ENCODE data around the gene DUOX1. TPM values are rescaled to one million over a fixed set of nuclear protein-coding genes. Genes with fewer than 3 reads are reported as not detected.

DUOX1 gene
- total RNA-seq, 1 donor from 2014 or later = not detected

DNA sequence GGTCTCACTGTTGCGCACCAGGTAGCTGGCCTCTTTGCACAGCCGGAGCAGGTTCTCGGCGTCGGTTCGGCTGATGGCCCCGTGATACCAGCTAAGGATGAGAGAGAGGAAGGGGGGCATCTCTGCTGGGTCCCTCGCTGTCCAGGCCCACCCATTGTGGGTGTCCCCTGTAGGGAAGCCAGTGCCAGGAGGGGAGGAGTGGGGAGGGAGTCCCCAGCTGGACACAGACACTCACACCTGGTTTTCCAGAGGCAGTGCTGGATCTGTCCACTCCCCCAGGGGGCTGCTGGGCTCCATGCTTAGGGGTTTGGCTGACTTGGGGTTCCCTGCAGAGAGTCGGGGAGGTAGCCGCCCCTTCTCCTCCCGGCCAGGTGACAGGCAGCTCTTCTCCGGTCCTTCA lies 42.1 kb downstream of the DUOX1 start:
- Mint-ChIP-seq H3K27me3 (ENCODE audit: unreplicated experiment) (no peaks in the 10 kb centered on the region), H3K4me1 (ENCODE audit: unreplicated experiment) (peaks cover 11% of the 10 kb centered on the region), H3K27ac (ENCODE audit: unreplicated experiment) (no peak overlapping the region), H3K4me3 (ENCODE audit: unreplicated experiment) (no peak overlapping the region), H3K36me3 (ENCODE audit: unreplicated experiment) (peaks cover 10% of the 10 kb centered on the region), H3K9me3 (ENCODE audit: unreplicated experiment) (no peaks in the 10 kb centered on the region)
- peak; percentile 73 for DNase-seq (ENCODE audit: extremely low spot score, unreplicated experiment)
- TF ChIP-seq, protein P1, sequence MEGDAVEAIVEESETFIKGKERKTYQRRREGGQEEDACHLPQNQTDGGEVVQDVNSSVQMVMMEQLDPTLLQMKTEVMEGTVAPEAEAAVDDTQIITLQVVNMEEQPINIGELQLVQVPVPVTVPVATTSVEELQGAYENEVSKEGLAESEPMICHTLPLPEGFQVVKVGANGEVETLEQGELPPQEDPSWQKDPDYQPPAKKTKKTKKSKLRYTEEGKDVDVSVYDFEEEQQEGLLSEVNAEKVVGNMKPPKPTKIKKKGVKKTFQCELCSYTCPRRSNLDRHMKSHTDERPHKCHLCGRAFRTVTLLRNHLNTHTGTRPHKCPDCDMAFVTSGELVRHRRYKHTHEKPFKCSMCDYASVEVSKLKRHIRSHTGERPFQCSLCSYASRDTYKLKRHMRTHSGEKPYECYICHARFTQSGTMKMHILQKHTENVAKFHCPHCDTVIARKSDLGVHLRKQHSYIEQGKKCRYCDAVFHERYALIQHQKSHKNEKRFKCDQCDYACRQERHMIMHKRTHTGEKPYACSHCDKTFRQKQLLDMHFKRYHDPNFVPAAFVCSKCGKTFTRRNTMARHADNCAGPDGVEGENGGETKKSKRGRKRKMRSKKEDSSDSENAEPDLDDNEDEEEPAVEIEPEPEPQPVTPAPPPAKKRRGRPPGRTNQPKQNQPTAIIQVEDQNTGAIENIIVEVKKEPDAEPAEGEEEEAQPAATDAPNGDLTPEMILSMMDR (IDR thresholded peaks at IDR 0.05) = no peak

DNA sequence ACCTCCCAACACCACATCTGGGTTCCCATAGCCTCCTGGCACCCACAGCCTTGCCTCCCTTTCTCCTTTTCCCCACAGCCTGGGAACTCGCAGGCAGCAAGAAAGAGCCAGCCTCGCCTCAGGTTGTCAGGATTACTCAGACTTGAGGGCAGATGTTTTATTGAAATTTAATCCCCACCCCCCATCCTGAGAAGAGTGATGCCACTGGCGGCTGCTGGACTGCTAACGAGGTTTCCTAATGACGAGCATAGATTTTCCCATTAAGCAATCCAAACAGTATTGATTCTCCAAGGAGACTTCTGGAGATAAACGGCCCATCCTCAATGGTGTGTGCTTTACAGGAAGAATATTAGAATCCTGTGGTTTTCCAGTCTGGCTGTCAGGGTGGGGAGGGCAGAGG lies 44.3 kb downstream of the DUOX1 start:
- H3K27ac Mint-ChIP-seq (ENCODE audit: unreplicated experiment) = no peak overlapping the region
- DNase-seq (ENCODE audit: extremely low spot score, unreplicated experiment) = no peak
- no peaks in the 10 kb centered on the region for H3K9me3 Mint-ChIP-seq (ENCODE audit: unreplicated experiment)
- no peaks in the 10 kb centered on the region for H3K27me3 Mint-ChIP-seq (ENCODE audit: unreplicated experiment)
- peaks cover 4% of the 10 kb centered on the region for H3K4me1 Mint-ChIP-seq (ENCODE audit: unreplicated experiment)
- H3K36me3 Mint-ChIP-seq (ENCODE audit: unreplicated experiment) = peaks cover 16% of the 10 kb centered on the region
- TF ChIP-seq, protein P1 (IDR thresholded peaks at IDR 0.05) = no peak
- H3K4me3 Mint-ChIP-seq (ENCODE audit: unreplicated experiment) = no peak overlapping the region

DNA sequence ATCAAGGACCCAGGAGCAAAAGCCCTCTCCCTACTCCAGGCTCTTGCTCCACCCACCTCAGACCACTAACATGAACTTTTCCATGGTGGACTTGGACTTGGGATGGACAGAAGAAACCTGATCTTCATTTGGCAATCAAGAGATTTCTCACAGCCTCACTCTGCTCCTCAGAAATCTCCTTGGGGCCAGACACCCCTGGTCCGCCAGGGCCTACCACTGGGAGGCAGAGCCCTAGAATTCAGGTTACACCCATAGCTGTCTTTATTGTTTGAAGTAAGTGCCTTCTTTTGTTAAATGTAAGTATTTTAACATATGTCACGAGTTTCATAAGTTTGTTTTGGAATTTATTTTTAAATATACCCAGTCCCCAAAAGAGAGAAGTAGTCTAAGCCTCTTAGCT lies 44.8 kb downstream of the DUOX1 start:
- DNase-seq (ENCODE audit: extremely low spot score, unreplicated experiment) = no peak
- peaks cover 2% of the 10 kb centered on the region for H3K4me1 Mint-ChIP-seq (ENCODE audit: unreplicated experiment)
- peaks cover 16% of the 10 kb centered on the region for H3K36me3 Mint-ChIP-seq (ENCODE audit: unreplicated experiment)
- H3K4me3 Mint-ChIP-seq (ENCODE audit: unreplicated experiment) = no peak overlapping the region
- no peaks in the 10 kb centered on the region for H3K9me3 Mint-ChIP-seq (ENCODE audit: unreplicated experiment)
- no peaks in the 10 kb centered on the region for H3K27me3 Mint-ChIP-seq (ENCODE audit: unreplicated experiment)
- TF ChIP-seq, protein P1 (IDR thresholded peaks at IDR 0.05) = no peak
- no peak overlapping the region for H3K27ac Mint-ChIP-seq (ENCODE audit: unreplicated experiment)

DNA sequence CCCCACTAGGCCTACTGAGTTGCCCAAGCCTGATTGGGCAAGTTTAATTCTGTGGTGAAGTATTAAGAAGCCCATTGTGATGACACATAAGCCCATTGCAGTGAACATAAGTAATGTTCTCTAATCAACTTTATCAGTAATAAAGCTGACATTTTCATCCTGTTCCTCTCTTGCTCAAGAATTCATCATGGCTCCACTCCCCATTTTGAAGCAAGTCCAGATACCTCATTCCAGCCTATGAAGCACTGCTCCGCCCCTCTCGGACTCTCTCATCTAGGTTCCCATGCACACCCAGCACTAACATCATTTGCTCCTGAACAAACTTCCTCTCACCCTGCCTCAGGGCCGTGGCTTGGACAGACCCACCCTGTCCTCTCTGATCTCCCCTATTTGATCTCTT lies 47.5 kb downstream of the DUOX1 start:
- no peak for DNase-seq (ENCODE audit: extremely low spot score, unreplicated experiment)
- H3K27me3 Mint-ChIP-seq (ENCODE audit: unreplicated experiment) = no peaks in the 10 kb centered on the region
- H3K4me3 Mint-ChIP-seq (ENCODE audit: unreplicated experiment) = no peak overlapping the region
- H3K36me3 Mint-ChIP-seq (ENCODE audit: unreplicated experiment) = peaks cover 14% of the 10 kb centered on the region
- H3K27ac Mint-ChIP-seq (ENCODE audit: unreplicated experiment) = no peak overlapping the region
- TF ChIP-seq, protein P1 (IDR thresholded peaks at IDR 0.05) = no peak
- no peaks in the 10 kb centered on the region for H3K9me3 Mint-ChIP-seq (ENCODE audit: unreplicated experiment)
- peaks cover 12% of the 10 kb centered on the region for H3K4me1 Mint-ChIP-seq (ENCODE audit: unreplicated experiment)

DNA sequence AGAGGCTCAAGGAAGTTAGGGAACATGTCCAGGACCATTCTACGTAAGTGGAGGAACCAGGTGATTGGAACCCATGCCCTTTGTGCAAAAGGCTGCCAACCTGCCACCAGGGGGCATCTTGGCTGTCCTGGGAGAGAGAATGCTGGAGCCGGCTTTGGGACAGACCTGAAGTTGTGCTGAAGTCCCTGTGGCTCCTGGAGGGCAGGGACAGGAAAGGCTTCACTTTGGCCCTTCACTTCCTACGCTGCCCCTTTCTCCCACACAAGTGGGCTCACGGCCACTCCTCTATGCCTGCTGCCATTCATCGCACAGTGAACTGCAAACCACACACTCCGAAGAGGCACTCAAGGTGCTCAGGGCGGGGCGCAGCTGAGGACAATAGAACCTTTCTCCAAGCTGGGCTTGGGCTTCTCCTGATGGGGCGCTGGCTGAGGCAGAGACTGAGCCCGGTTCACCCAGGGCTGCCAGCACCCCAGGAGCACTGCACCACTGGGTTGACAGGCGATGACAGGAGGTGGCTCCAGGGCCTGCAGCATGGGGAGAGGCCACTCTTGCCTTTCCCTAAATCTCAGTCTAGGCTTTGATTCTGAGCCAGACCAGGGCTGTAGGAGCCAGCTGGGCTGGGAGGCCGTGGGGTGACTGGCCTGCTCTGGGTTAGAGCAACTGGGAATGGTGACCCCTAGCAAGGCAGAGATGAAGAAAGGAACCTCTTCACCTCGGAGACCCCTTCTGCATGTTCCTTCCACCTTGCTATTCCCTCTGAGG lies 49.6 kb downstream of the DUOX1 start:
- Mint-ChIP-seq H3K4me1 (ENCODE audit: unreplicated experiment) (peaks cover 17% of the 10 kb centered on the region), H3K36me3 (ENCODE audit: unreplicated experiment) (peaks cover 12% of the 10 kb centered on the region)

More for the DNA sequence above, 49.6 kb downstream of the DUOX1 start:
- DNase-seq (ENCODE audit: extremely low spot score, unreplicated experiment) = peak; percentile 80
- no peak overlapping the region for H3K27ac Mint-ChIP-seq (ENCODE audit: unreplicated experiment)
- no peaks in the 10 kb centered on the region for H3K27me3 Mint-ChIP-seq (ENCODE audit: unreplicated experiment)
- no peak overlapping the region for H3K4me3 Mint-ChIP-seq (ENCODE audit: unreplicated experiment)
- TF ChIP-seq, protein P1 (IDR thresholded peaks at IDR 0.05) = peak; percentile 46
- H3K9me3 Mint-ChIP-seq (ENCODE audit: unreplicated experiment) = no peaks in the 10 kb centered on the region

Data from osteocyte (in vitro differentiated cells).